ENCODE measurements around the gene UCKL1.

DNA sequence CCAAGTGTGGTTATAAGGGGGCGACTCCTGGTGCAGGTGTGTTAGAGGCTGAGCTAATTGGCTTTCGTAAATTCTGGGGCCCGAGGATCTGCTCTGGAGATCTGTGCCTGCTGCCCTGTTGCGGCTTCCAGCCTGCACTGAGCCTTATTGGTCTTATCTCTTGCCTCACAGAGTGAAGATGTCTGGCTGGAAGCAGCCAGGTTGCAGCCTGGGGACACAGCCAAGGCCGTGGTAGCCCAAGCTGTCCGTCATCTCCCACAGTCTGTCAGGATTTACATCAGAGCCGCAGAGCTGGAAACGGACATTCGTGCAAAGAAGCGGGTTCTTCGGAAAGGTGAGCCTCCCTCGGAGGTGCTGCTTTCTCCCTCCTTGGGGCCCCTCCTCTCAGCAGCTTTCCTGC lies 44.7 kb upstream of the UCKL1 start:
- TF ChIP-seq, protein P1, sequence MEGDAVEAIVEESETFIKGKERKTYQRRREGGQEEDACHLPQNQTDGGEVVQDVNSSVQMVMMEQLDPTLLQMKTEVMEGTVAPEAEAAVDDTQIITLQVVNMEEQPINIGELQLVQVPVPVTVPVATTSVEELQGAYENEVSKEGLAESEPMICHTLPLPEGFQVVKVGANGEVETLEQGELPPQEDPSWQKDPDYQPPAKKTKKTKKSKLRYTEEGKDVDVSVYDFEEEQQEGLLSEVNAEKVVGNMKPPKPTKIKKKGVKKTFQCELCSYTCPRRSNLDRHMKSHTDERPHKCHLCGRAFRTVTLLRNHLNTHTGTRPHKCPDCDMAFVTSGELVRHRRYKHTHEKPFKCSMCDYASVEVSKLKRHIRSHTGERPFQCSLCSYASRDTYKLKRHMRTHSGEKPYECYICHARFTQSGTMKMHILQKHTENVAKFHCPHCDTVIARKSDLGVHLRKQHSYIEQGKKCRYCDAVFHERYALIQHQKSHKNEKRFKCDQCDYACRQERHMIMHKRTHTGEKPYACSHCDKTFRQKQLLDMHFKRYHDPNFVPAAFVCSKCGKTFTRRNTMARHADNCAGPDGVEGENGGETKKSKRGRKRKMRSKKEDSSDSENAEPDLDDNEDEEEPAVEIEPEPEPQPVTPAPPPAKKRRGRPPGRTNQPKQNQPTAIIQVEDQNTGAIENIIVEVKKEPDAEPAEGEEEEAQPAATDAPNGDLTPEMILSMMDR (conservative IDR thresholded peaks at IDR 0.05) = no peak
- TF ChIP-seq EZH2 (IDR thresholded peaks at IDR 0.05; ENCODE audit: low read depth) = no peak

Measured in PC-9 (cell line).